K562 (cell line): ENCODE results near the gene MAD2L1BP. TPM values are rescaled to one million over a fixed set of nuclear protein-coding genes. Genes with fewer than 3 reads are reported as not detected.

Experiments used
- ATF6 ChIP-seq: sonication (generic); formaldehyde crosslinking; IDR thresholded peaks from 2 replicates; pipeline ENCODE4 v1.4.0; 2020; ENCODE audit warnings: mild to moderate bottlenecking, missing genetic modification reagents
- BHLHE40 ChIP-seq: IDR thresholded peaks from 2 replicates; pipeline ENCODE4 v1.6.1; 2011; ENCODE audit warnings: low read length, improper control_type of control experiment
- E2F1 ChIP-seq: sonication (generic); formaldehyde crosslinking; IDR thresholded peaks from 2 replicates; pipeline ENCODE4 v1.8.1; 2023; ENCODE audit warnings: mild to moderate bottlenecking, missing genetic modification reagents, moderate library complexity
- FOXJ3 ChIP-seq: sonication (generic); formaldehyde crosslinking; IDR thresholded peaks from 2 replicates; pipeline ENCODE4 v1.4.0; 2020; ENCODE audit warnings: mild to moderate bottlenecking, missing genetic modification reagents
- HLTF ChIP-seq: fragments of 450-650 bp; IDR thresholded peaks from 2 replicates; pipeline ENCODE4 v1.6.1; 2016
- HNRNPK ChIP-seq: fragments of 200-400 bp; formaldehyde crosslinking; IDR thresholded peaks from one replicate; pipeline ENCODE4 v1.6.1; 2018; ENCODE audit warnings: mild to moderate bottlenecking, low read depth, low read length; ENCODE audit not compliant: poor library complexity, severe bottlenecking
- MAFK ChIP-seq: IDR thresholded peaks from 2 replicates; pipeline ENCODE4 v1.6.1; 2011; ENCODE audit warnings: low read length, improper control_type of control experiment
- MXI1 ChIP-seq: IDR thresholded peaks from 2 replicates; pipeline ENCODE4 v1.6.1; 2011; ENCODE audit warnings: low read depth, mild to moderate bottlenecking, improper control_type of control experiment, low read length
- PCBP1 ChIP-seq: fragments of 200-400 bp; formaldehyde crosslinking; IDR thresholded peaks from 2 replicates; pipeline ENCODE4 v1.6.1; 2018; ENCODE audit warnings: mild to moderate bottlenecking, low read depth, low read length; ENCODE audit not compliant: poor library complexity, severe bottlenecking
- RFX1 ChIP-seq: fragments of 450-650 bp; IDR thresholded peaks from 2 replicates; pipeline ENCODE4 v1.6.1; 2016; ENCODE audit warnings: mild to moderate bottlenecking, moderate library complexity
- SRSF1 ChIP-seq: fragments of 200-400 bp; formaldehyde crosslinking; IDR thresholded peaks from 2 replicates; pipeline ENCODE4 v1.6.1; 2017; ENCODE audit warnings: mild to moderate bottlenecking, low read depth, low read length, moderate library complexity
- TEAD4 ChIP-seq, 2 experiments: sonication (generic) in 1 of 2; formaldehyde crosslinking in 1 of 2; IDR thresholded peaks; 2 replicates each; pipeline versions ENCODE4 v1.6.1 to v1.8.0; 2012 to 2022; ENCODE audit warnings: borderline replicate concordance in 1 of 2, inconsistent platforms in 1 of 2, low read length in 1 of 2, mild to moderate bottlenecking in 1 of 2, missing genetic modification reagents in 1 of 2
- ZNF431 ChIP-seq: sonication (generic); formaldehyde crosslinking; IDR thresholded peaks from 2 replicates; pipeline ENCODE4 v1.8.0; 2022; ENCODE audit warnings: mild to moderate bottlenecking, missing genetic modification reagents
- ZNF507 ChIP-seq: conservative IDR thresholded peaks from 2 replicates; pipeline ENCODE4 v1.6.1; 2017; ENCODE audit warnings: missing genetic modification characterization, missing compliant biosample characterization
- ZSCAN32 ChIP-seq: fragments of 450-650 bp; formaldehyde crosslinking; IDR thresholded peaks from 2 replicates; pipeline ENCODE4 v1.4.0; 2020; ENCODE audit warnings: mild to moderate bottlenecking, moderate library complexity
- polyA plus RNA-seq, 8 experiments: library from polyadenylated mRNA; depleted of rRNA in 4 of 8; stranded (reverse) in 5 of 8; unstranded in 3 of 8; fragments of >200 nt; fragmentation: Nextera tagmentation in 2 of 8; fragmentation: Illumina TruSeq in 1 of 8; extraction: Ambion mirVana in 2 of 8; extraction: Trizol in 1 of 8; gene quantifications; 2 replicates each; pipeline versions ENCODE4 v1.2.1 to v1.2.3, GENCODE V29; 2011 to 2014; ENCODE audit warnings: inconsistent platforms in 1 of 8, missing spikeins in 1 of 8
- total RNA-seq, 7 experiments: library from RNA; depleted of rRNA in 6 of 7; stranded (reverse); fragments of >200 nt in 6 of 7; fragmentation: Illumina TruSeq in 2 of 7; extraction: Trizol in 2 of 7; gene quantifications; 2 replicates each; pipeline versions ENCODE4 v1.2.1 to v1.2.3, GENCODE V29; 2011 to 2021; ENCODE audit warnings: low replicate concordance in 1 of 7
- TF ChIP-seq, protein P1 (sequence below): fragments of 450-650 bp; IDR thresholded peaks from 2 replicates; pipeline ENCODE4 v1.7.1; 2018; ENCODE audit warnings: mild to moderate bottlenecking, low read depth; ENCODE audit not compliant: partially characterized antibody
- TF ChIP-seq, protein P2 (sequence below): sonication (generic); IDR thresholded peaks from 2 replicates; pipeline ENCODE4 v1.6.1; 2016
- TF ChIP-seq, protein P3 (sequence below): sonication (generic); formaldehyde crosslinking; IDR thresholded peaks from 2 replicates; pipeline ENCODE4 v1.8.0; 2022; ENCODE audit warnings: missing genetic modification reagents, mild to moderate bottlenecking, borderline replicate concordance

Gene MAD2L1BP
- total and polyA plus RNA-seq, 9 of the 15 experiments (the other 6 are each of a cell fraction or from before 2014, with no cell fraction given): 69.7 to 321 (median 111) TPM

DNA sequence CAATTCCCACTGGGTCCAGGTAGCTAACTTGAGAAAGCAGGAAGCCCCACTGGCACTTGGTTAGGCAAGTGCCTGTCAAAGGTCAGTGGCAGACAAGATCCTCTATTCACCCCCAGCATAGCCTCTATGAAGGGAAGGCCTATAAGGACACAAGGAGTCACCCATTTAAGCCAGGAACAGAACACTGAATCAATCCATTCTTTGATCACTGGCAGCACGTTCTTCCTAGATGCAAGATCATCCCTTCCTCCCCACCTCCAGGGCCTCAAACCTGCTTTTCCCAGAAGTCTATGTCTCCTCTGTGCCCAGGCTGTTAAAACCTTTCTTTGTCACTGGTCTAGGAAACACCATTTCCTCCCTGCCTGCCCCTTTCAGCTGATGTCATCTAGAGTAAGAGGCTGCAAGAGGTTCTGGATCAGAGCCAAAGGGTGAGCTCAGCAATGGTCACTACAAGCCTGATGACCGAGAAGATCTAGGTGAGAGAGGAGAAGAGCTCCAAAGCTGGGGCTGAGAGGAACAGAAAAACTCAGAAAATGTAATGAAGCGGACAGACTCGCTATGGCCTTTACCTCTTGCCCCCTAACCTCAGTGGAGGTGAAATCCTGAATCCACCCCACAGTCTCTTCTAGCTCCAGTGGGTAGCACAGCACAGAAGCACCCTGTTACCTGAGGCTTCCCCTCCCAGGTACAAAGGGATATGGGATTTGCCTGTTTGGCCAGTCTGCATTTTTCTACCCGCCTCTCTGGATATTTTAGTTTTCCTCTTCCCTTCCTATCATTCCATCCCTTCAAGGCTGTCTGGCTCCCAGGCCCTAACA, 8.4 kb upstream of the MAD2L1BP start (continued):
- TF ChIP-seq, protein P1, sequence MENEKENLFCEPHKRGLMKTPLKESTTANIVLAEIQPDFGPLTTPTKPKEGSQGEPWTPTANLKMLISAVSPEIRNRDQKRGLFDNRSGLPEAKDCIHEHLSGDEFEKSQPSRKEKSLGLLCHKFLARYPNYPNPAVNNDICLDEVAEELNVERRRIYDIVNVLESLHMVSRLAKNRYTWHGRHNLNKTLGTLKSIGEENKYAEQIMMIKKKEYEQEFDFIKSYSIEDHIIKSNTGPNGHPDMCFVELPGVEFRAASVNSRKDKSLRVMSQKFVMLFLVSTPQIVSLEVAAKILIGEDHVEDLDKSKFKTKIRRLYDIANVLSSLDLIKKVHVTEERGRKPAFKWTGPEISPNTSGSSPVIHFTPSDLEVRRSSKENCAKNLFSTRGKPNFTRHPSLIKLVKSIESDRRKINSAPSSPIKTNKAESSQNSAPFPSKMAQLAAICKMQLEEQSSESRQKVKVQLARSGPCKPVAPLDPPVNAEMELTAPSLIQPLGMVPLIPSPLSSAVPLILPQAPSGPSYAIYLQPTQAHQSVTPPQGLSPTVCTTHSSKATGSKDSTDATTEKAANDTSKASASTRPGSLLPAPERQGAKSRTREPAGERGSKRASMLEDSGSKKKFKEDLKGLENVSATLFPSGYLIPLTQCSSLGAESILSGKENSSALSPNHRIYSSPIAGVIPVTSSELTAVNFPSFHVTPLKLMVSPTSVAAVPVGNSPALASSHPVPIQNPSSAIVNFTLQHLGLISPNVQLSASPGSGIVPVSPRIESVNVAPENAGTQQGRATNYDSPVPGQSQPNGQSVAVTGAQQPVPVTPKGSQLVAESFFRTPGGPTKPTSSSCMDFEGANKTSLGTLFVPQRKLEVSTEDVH: no peak
- TF ChIP-seq TEAD4 (IDR thresholded peaks at IDR 0.05; ENCODE audit: low read length) (peak; percentile 58), TEAD4 (CRISPR knock-in tag; IDR thresholded peaks at IDR 0.05; ENCODE audit: borderline replicate concordance) (no peak), ZSCAN32 (CRISPR knock-in tag) (peak; percentile 95), SRSF1 (no peak), BHLHE40 (no peak), MAFK (peak; percentile 14; the same call in 1 of the 2 replicates), HLTF (no peak), ZNF431 (CRISPR knock-in tag) (no peak), E2F1 (CRISPR knock-in tag) (no peak; the same call in 1 of the 2 replicates), ATF6 (CRISPR knock-in tag) (no peak; the same call in 1 of the 2 replicates), HNRNPK (no peak), FOXJ3 (no peak), PCBP1 (no peak), MXI1 (no peak), ZNF507 (tag) (no peak), RFX1 (no peak)
- TF ChIP-seq, protein P2, sequence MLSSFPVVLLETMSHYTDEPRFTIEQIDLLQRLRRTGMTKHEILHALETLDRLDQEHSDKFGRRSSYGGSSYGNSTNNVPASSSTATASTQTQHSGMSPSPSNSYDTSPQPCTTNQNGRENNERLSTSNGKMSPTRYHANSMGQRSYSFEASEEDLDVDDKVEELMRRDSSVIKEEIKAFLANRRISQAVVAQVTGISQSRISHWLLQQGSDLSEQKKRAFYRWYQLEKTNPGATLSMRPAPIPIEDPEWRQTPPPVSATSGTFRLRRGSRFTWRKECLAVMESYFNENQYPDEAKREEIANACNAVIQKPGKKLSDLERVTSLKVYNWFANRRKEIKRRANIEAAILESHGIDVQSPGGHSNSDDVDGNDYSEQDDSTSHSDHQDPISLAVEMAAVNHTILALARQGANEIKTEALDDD: peak; percentile 12; the same call in 1 of the 2 replicates
- TF ChIP-seq, protein P3, sequence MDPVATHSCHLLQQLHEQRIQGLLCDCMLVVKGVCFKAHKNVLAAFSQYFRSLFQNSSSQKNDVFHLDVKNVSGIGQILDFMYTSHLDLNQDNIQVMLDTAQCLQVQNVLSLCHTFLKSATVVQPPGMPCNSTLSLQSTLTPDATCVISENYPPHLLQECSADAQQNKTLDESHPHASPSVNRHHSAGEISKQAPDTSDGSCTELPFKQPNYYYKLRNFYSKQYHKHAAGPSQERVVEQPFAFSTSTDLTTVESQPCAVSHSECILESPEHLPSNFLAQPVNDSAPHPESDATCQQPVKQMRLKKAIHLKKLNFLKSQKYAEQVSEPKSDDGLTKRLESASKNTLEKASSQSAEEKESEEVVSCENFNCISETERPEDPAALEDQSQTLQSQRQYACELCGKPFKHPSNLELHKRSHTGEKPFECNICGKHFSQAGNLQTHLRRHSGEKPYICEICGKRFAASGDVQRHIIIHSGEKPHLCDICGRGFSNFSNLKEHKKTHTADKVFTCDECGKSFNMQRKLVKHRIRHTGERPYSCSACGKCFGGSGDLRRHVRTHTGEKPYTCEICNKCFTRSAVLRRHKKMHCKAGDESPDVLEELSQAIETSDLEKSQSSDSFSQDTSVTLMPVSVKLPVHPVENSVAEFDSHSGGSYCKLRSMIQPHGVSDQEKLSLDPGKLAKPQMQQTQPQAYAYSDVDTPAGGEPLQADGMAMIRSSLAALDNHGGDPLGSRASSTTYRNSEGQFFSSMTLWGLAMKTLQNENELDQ: no peak
